GM21786 (cell line): ENCODE results near the gene APOA1.

Experiments used
- ATAC-seq: cut with Tn5 transposase; IDR thresholded peaks from one replicate; pipeline ENCODE4 v1.9.1; 2021; ENCODE audit not compliant: unreplicated experiment

Gene APOA1

DNA sequence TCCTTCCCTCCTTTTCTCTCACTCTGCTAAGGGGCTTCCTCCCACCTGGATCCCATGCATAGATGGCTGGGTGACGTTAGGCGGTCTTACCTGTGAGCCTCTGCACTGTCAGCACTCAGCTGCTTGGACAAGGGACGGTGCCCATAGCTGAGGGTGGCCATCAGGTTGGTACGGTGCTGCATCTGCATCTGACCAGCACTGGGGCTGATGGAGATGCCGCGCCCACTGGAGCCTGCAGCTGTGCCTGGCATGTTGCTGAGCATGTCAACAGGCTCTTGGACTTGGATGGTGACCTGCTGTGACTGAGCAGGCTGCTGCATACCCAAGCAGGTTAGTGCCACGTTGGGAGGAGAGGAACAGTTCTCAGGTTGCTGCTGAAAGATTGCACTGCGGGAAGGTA is 21.8 kb upstream of the APOA1 start:
- ATAC-seq = no peak

- no peak for ATAC-seq
Measured at GRCh38 chr11:116857936-116858335, 20.5 kb upstream of the APOA1 start.

DNA sequence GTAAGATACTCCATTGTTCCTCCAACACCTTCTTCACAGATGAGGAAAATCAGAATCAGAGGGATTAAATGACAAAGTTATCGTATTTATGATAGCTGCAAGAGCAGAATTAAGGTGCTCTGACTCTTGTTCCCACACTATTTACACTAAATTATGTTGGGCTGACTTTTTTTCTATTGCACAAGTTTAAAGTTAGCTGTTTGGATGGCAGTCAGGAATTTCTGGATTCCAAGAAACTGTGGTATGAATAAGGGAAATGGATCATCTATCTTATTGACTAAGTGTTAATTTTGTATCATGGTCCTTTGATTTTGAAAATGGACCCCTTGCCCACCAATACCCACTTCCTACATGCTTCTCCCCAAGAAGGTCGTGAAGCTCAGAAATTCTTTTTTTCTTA is 19.9 kb upstream of the APOA1 start:
- ATAC-seq = no peak

GRCh38 chr11:116856423-116856822 is 19.0 kb upstream of the APOA1 start:
- ATAC-seq = no peak

- no peak for ATAC-seq
Measured at GRCh38 chr11:116855413-116855812, 18.0 kb upstream of the APOA1 start.

DNA sequence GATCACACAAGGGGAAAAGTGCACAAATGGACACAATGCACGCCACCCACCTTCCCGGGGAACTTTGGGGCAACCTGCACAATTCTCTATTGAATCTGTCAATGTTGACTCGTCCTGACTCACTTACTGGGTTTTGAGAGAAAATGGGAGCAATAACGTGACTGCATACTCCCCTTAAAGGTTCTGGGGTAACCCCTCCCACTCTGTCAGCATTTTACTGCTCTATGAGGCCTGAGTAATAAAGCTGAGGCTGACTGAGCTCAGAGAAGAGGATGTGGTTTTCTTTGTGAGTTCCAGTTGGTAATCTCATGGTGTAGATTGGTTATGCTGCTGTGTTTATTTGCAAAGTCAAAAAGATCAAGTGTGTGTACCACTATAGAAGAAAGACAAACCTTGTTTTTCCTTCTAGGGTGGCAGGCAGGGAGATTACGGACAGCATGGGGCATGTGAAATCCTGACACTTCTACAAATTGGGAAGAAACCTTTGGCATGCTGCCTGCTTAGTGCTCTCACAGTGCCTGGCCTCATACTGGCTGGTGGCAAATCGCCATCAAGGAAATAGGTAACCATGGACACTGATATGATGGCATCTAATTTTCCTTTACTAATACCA is 16.1 kb upstream of the APOA1 start:
- ATAC-seq = peak; percentile 97

- peak; percentile 57 for ATAC-seq
Measured at GRCh38 chr11:116852261-116853031, 15.0 kb upstream of the APOA1 start.

GRCh38 chr11:116851626-116852025 is 14.2 kb upstream of the APOA1 start:
- ATAC-seq = no peak

DNA sequence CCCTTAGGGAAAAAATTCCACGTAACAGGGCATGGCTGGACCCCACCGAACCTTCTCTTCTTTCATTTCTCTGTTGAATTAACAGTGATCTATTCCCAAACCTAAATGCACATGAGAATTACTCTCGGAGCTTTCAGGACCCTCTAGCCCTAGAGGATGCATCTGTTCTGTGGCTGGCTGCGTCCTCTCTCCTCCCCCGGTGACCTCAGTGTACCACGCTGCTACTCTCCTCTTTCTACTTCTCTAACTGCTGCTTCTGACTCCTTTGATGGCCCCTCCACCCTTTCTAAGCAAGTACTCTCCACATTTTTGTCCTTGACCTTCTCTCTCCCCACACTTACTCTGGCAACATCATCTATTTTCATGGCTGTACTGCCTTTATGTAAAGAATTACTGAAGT is 12.1 kb upstream of the APOA1 start:
- no peak for ATAC-seq

DNA sequence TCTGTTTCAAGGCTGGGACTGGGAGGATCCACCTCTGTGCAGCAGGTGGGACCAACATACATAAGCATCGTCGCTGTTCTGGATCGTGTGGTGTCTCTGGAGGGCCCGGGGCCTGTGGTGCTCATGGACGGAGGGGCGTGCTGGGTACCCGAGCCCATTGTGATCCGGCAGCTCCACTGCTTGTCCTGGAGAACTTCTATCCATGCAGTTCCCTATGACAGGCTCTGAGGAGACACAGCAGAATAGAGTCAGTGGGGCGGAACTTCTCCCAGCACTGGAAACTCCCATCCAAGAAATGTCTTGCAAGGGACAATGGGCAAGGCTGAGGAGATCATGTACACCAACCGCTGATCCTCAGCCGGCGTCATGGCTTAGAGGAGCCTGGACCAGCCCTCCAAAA is 11.6 kb upstream of the APOA1 start:
- no peak for ATAC-seq

GRCh38 chr11:116847612-116848011 is 10.2 kb upstream of the APOA1 start:
- ATAC-seq = no peak

DNA sequence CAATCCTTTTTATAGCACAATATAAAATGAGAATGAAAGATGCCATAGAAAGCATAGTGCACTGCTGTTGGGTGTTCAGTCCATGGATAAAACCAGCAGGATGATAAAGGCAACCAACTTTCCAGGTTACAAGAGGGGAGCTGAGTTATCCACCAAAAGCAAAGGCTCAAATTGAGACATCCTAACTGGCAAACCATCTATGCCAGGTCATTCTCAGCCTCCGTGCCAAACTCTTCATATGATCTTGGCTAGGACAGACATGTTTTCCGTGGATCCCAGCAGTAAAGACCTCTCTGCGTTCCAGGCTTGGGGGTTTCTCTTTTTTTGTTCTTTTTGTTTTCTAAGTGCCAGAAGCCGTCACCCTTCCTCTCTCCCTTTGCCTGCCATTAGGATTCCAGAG is 7.3 kb upstream of the APOA1 start:
- ATAC-seq = no peak

GRCh38 chr11:116843661-116844060 is 6.2 kb upstream of the APOA1 start:
- ATAC-seq = no peak

- no peak for ATAC-seq
Measured at GRCh38 chr11:116842909-116843308, 5.5 kb upstream of the APOA1 start.

- no peak for ATAC-seq
Measured at GRCh38 chr11:116842117-116842516, 4.7 kb upstream of the APOA1 start.

GRCh38 chr11:116840746-116841296 is 3.4 kb upstream of the APOA1 start:
- no peak for ATAC-seq

GRCh38 chr11:116840224-116840745 is 2.9 kb upstream of the APOA1 start:
- no peak for ATAC-seq

GRCh38 chr11:116838321-116839084 is 1.1 kb upstream of the APOA1 start:
- no peak for ATAC-seq

DNA sequence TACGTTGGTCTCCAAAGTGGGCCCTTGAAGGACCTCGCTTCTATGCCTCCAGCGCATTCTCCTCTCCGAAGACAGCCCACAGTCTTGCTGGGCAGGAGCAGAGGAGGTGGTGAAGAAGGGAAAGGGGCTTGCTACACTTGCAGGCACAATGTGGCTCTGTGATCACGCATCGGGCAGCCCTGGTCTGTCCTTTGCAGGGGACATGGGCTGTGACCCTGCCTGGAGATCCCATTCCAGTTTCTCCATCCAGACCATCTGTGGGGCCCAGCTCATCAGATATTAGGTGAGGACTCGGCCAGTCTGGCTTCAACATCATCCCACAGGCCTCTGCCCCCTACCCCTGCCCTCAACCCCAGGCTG is 810 bp downstream of the APOA1 start:
- no peak for ATAC-seq

DNA sequence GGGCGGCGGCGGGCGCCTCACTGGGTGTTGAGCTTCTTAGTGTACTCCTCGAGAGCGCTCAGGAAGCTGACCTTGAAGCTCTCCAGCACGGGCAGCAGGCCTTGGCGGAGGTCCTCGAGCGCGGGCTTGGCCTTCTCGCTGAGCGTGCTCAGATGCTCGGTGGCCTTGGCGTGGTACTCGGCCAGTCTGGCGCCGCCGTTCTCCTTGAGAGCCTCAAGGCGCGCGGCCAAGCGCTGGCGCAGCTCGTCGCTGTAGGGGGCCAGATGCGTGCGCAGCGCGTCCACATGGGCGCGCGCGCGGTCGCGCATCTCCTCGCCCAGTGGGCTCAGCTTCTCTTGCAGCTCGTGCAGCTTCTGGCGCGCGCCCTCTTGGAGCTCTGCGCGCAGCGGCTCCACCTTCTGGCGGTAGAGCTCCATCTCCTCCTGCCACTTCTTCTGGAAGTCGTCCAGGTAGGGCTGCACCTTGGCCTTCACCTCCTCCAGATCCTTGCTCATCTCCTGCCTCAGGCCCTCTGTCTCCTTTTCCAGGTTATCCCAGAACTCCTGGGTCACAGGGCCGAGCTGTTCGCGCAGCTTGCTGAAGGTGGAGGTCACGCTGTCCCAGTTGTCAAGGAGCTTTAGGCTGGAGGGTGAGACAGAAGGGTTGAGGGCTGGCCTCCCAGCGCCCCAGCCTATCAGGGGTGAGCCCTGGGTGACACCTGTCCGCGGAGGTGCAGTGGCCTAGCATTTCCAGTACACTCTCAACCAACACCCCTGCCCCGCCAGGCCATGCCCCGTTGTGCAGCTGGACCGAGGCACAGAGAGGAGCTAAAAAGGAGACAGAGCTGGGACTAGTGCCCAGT is 1.4 kb downstream of the APOA1 start:
- peak; percentile 78 for ATAC-seq
